GM23248 (cell line): Measurements from ENCODE around the gene AHI1.

Source experiments
- EZH2 ChIP-seq: fragments of 200-600 bp; sonication (generic); IDR thresholded peaks from 2 replicates; pipeline ENCODE4 v1.6.1; 2018; ENCODE audit warnings: antibody characterized with exemption, mild to moderate bottlenecking; ENCODE audit not compliant: insufficient read depth, poor library complexity, severe bottlenecking
- EZH2phosphoT487 ChIP-seq: fragments of 200-600 bp; sonication (generic); IDR thresholded peaks from 2 replicates; pipeline ENCODE4 v1.6.1; 2018; ENCODE audit warnings: antibody characterized with exemption, moderate library complexity, mild to moderate bottlenecking, low read depth; ENCODE audit not compliant: insufficient read depth

DNA sequence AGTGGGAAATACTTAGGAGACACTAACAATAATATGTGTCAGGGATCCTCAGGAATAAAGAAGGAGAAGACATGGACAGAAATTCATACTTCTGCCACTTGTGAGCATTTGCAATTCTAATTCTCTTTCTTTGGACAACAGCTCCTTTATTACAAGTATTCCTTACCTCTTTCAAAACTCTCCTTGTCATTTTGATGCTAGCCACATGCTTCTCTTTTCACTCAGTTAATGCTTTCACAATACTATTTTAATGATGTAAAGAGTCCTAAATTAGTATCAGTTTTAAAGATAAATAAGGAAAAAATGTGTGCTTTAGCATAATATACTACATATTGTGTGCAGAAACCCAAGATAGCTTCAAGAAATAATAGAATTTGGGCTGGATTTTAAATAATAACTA lies 62.5 kb downstream of the AHI1 start:
- TF ChIP-seq EZH2 (no peak), EZH2phosphoT487 (no peak)
